Measurements from ENCODE around the gene EIF2AK3.

The EIF2AK3 gene

GRCh38 chr2:88596141-88596830, 31.0 kb downstream of the EIF2AK3 start:
- Histone ChIP-seq H3K27ac (no peak overlapping the region), H3K4me3 (ENCODE audit: low read depth in 1 of 2, low read length in 1 of 2) (no peak overlapping the region), H3K27me3 (no peaks in the 10 kb centered on the region), H3K4me1 (ENCODE audit: control insufficient read depth in 1 of 2, insufficient read depth in 1 of 2, low read depth in 1 of 2, low read length in 1 of 2) (no peaks in the 10 kb centered on the region), H3K9me3 (no peaks in the 10 kb centered on the region), H3K36me3 (peaks cover 18% of the 10 kb centered on the region)
- TF ChIP-seq, protein P1, sequence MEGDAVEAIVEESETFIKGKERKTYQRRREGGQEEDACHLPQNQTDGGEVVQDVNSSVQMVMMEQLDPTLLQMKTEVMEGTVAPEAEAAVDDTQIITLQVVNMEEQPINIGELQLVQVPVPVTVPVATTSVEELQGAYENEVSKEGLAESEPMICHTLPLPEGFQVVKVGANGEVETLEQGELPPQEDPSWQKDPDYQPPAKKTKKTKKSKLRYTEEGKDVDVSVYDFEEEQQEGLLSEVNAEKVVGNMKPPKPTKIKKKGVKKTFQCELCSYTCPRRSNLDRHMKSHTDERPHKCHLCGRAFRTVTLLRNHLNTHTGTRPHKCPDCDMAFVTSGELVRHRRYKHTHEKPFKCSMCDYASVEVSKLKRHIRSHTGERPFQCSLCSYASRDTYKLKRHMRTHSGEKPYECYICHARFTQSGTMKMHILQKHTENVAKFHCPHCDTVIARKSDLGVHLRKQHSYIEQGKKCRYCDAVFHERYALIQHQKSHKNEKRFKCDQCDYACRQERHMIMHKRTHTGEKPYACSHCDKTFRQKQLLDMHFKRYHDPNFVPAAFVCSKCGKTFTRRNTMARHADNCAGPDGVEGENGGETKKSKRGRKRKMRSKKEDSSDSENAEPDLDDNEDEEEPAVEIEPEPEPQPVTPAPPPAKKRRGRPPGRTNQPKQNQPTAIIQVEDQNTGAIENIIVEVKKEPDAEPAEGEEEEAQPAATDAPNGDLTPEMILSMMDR (IDR thresholded peaks at IDR 0.05): no peak

DNA sequence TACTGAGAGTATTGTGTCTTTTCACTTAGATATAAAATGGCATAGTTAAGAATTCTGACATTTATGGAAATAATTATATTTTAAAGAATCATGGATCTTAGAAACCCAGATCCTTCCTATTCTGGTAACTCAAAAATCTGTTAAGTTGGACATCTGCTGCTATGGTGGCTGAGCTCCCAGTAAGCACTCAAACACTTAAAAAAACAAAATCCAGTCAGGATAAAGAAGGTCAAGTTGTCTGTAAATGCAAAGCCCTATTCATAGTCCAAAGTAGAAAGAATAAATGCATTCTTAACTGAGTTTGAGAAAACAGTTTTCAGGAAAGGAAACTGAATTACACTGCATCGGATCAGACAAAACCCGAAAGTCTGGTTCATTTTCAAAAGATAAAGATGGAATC, 35.6 kb downstream of the EIF2AK3 start:
- Histone ChIP-seq H3K9me3 (no peaks in the 10 kb centered on the region), H3K27ac (no peak overlapping the region), H3K27me3 (no peaks in the 10 kb centered on the region), H3K4me1 (ENCODE audit: control insufficient read depth in 1 of 2, insufficient read depth in 1 of 2, low read depth in 1 of 2, low read length in 1 of 2) (no peaks in the 10 kb centered on the region), H3K36me3 (peaks cover 51% of the 10 kb centered on the region), H3K4me3 (ENCODE audit: low read depth in 1 of 2, low read length in 1 of 2) (no peak overlapping the region)
- TF ChIP-seq, protein P1 (IDR thresholded peaks at IDR 0.05): no peak

- Histone ChIP-seq H3K36me3 (peaks cover 51% of the 10 kb centered on the region), H3K4me3 (ENCODE audit: low read depth in 1 of 2, low read length in 1 of 2) (no peak overlapping the region), H3K9me3 (no peaks in the 10 kb centered on the region), H3K4me1 (ENCODE audit: control insufficient read depth in 1 of 2, insufficient read depth in 1 of 2, low read depth in 1 of 2, low read length in 1 of 2) (no peaks in the 10 kb centered on the region), H3K27me3 (no peaks in the 10 kb centered on the region), H3K27ac (no peak overlapping the region)
- TF ChIP-seq, protein P1 (IDR thresholded peaks at IDR 0.05): peak; percentile 34
Measured at GRCh38 chr2:88590998-88591613, 36.2 kb downstream of the EIF2AK3 start.

DNA sequence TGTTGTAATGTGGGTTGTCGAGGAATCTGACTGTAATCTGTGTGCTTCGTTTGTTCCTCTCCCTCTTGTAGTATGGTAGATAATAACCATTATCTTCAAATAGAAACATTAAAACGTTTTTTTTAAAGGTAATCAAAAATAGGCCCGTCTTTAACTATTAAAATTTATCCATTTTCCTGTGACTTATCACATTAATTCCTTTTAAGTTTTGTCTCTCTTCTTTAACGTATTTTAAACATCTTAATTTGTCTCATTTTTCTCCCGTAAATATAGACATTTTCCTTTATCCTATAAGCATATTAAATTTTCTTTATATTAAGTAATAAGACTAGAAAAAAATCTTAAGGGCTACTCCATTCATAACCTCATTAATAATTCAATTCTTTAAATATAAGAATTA, 41.3 kb downstream of the EIF2AK3 start:
- Histone ChIP-seq H3K36me3 (peaks cover 81% of the 10 kb centered on the region), H3K4me3 (ENCODE audit: low read depth in 1 of 2, low read length in 1 of 2) (no peak overlapping the region), H3K9me3 (no peaks in the 10 kb centered on the region), H3K27me3 (no peaks in the 10 kb centered on the region), H3K4me1 (ENCODE audit: control insufficient read depth in 1 of 2, insufficient read depth in 1 of 2, low read depth in 1 of 2, low read length in 1 of 2) (no peaks in the 10 kb centered on the region), H3K27ac (no peak overlapping the region)
- TF ChIP-seq, protein P1 (IDR thresholded peaks at IDR 0.05): no peak

DNA sequence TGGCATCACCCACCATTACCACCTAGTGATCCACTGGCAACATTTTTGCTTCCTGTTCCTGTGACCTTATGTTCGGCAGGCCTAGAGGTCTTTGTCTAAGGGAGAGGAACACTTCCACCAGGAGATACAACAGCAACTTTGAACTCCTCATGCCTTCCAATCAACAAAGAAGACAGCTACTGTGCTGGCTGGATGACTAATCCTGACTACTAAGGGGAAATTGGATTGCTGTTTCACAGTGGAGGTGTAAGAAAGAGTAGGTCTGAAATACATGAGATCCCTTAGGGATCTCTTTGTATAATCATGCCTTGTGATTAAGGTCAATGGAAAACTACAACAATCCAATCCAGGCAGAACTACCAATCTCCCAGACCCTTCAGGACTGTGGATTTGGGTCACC, 45.2 kb downstream of the EIF2AK3 start:
- TF ChIP-seq, protein P1 (IDR thresholded peaks at IDR 0.05): no peak
- Histone ChIP-seq H3K4me1 (ENCODE audit: control insufficient read depth in 1 of 2, insufficient read depth in 1 of 2, low read depth in 1 of 2, low read length in 1 of 2) (no peaks in the 10 kb centered on the region), H3K4me3 (ENCODE audit: low read depth in 1 of 2, low read length in 1 of 2) (no peak overlapping the region), H3K27ac (no peak overlapping the region), H3K9me3 (no peaks in the 10 kb centered on the region), H3K27me3 (no peaks in the 10 kb centered on the region), H3K36me3 (peaks cover 75% of the 10 kb centered on the region)
